ENCODE results near the gene NRDE2.

Gene NRDE2

DNA sequence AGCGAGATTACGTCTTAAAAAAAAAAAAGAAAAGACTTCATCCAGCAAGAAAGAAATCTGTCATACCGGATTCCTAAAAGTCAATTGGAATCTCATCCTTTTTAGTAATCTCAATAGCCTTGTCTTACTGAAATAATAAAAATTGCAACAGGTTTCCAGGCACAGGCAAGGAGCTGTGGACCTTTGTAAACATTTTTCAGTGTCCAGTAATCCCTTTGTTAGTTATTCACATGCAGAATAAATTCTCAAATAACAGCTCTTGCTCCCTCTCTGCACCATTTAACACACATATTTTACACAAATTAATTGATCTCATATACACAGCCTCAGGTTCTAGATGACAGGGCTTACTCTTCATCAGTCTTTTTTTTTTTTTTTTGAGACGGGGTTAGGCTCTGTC lies 43.1 kb upstream of the NRDE2 start:
- DNase-seq (ENCODE audit: extremely low read depth, low read depth), result no peak
- no peak overlapping the region for H3K4me3 ChIP-seq (replicated peaks; ENCODE audit: low read depth, low read length)
- TF ChIP-seq CTCF (IDR thresholded peaks at IDR 0.05; ENCODE audit: low read depth, low read length, missing control alignments), result no peak

GRCh38 chr14:90373887-90374286 lies 42.1 kb upstream of the NRDE2 start:
- no peak overlapping the region for H3K4me3 ChIP-seq (replicated peaks; ENCODE audit: low read depth, low read length)
- DNase-seq (ENCODE audit: extremely low read depth, low read depth), result no peak
- no peak for TF ChIP-seq CTCF (IDR thresholded peaks at IDR 0.05; ENCODE audit: low read depth, low read length, missing control alignments)

DNA sequence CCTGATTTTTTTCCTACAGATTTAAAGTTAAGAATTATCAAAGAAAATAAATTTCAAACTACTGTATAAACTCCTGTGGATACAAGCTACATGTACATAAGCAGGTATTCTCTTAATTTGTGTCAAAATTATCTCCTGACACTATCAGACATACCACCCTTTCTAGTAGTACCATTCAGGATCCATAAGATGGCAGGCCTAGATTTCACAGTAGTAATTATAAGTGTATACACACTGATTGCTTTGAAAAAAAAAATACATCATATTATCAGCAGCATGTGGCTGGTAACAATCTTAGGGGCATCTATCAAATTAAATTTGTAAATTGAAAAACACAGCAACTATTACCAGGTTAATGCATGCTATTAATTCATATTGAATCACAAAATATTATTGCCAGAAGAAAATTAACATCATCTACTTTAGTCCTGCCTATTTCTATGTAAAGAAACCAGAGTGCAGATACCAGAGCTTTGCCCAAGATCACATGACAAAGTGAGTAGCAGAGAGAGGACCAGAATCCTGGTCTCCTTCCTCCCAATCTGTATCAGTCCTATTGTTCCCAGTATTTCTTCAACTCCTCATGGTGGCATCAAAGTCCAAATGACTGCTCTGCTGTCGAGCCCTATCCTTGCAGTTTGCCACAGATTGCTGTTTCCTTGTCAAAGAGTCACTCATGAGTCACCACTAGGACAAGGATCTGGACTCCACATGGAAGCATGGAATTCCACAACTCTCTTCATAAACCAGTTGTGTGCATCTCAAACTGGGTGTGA lies 37.4 kb upstream of the NRDE2 start:
- TF ChIP-seq CTCF (IDR thresholded peaks at IDR 0.05; ENCODE audit: low read depth, low read length, missing control alignments), result no peak
- no peak overlapping the region for H3K4me3 ChIP-seq (replicated peaks; ENCODE audit: low read depth, low read length)
- DNase-seq (ENCODE audit: extremely low read depth, low read depth), result peak; percentile 55

- no peak for TF ChIP-seq CTCF (IDR thresholded peaks at IDR 0.05; ENCODE audit: low read depth, low read length, missing control alignments)
- DNase-seq (ENCODE audit: extremely low read depth, low read depth), result no peak
- no peak overlapping the region for H3K4me3 ChIP-seq (replicated peaks; ENCODE audit: low read depth, low read length)
Measured at GRCh38 chr14:90362558-90362896, 30.8 kb upstream of the NRDE2 start.

DNA sequence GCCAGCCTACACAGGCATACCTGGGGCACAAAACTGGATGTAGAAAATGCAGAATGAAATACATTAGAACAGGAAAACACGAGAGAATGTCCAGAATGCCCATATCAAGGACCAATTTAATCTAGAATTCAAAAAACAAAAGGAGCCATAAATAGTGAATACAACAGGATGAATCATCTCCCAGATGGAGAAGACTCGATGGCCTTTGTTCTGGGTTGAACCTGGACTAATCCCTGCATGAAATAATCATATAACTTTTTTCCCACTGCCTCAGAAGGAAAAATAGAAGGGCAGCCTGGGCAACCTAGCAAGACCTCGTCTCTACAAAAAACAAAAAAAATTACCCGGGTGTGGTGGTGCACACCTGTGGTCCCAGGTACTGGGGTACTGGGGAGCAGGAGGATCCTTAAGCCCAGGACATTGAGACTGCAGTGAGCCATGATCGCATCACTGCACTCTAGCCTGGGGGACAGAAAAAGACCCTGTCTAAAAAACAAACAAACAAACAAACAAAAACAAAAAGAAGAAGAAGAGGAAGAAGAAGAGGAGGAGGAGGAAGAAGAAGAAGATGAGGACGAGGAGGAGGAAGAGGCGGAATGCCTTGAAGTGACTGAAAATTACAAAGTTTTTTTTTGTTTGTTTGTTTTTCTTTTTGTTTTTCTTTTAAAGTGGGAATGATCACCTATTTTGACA lies 30.3 kb upstream of the NRDE2 start:
- DNase-seq (ENCODE audit: extremely low read depth, low read depth), result no peak
- no peak overlapping the region for H3K4me3 ChIP-seq (replicated peaks; ENCODE audit: low read depth, low read length)
- TF ChIP-seq CTCF (IDR thresholded peaks at IDR 0.05; ENCODE audit: low read depth, low read length, missing control alignments), result no peak

GRCh38 chr14:90358359-90358758 lies 26.6 kb upstream of the NRDE2 start:
- DNase-seq (ENCODE audit: extremely low read depth, low read depth), result no peak
- no peak for TF ChIP-seq CTCF (IDR thresholded peaks at IDR 0.05; ENCODE audit: low read depth, low read length, missing control alignments)
- H3K4me3 ChIP-seq (replicated peaks; ENCODE audit: low read depth, low read length), result no peak overlapping the region

Measured in HFF-Myc (cell line).